GM15510 (cell line): ENCODE data around the gene ZNF786.

Experiments
- POLR2A ChIP-seq: IDR thresholded peaks from 3 replicates; pipeline ENCODE4 v1.6.1; 2011; ENCODE audit warnings: borderline replicate concordance; ENCODE audit not compliant: insufficient read length; ENCODE audit errors: extremely low read depth

The ZNF786 gene

GRCh38 chr7:149060156-149060555 lies 30.4 kb downstream of the ZNF786 start:
- no peak for TF ChIP-seq POLR2A

GRCh38 chr7:149053885-149054284 lies 36.6 kb downstream of the ZNF786 start:
- TF ChIP-seq POLR2A = no peak

GRCh38 chr7:149053384-149053783 lies 37.1 kb downstream of the ZNF786 start:
- TF ChIP-seq POLR2A = no peak

GRCh38 chr7:149050941-149051340 lies 39.6 kb downstream of the ZNF786 start:
- TF ChIP-seq POLR2A = no peak

GRCh38 chr7:149048805-149049204 lies 41.7 kb downstream of the ZNF786 start:
- no peak for TF ChIP-seq POLR2A

GRCh38 chr7:149046416-149046815 lies 44.1 kb downstream of the ZNF786 start:
- no peak for TF ChIP-seq POLR2A

GRCh38 chr7:149043936-149044335 lies 46.6 kb downstream of the ZNF786 start:
- no peak for TF ChIP-seq POLR2A

- TF ChIP-seq POLR2A = no peak
Measured at GRCh38 chr7:149041350-149041749, 49.2 kb downstream of the ZNF786 start.

GRCh38 chr7:149036676-149037075 lies 53.8 kb downstream of the ZNF786 start:
- no peak for TF ChIP-seq POLR2A

GRCh38 chr7:149031353-149031910 lies 59.1 kb downstream of the ZNF786 start:
- TF ChIP-seq POLR2A = no peak

GRCh38 chr7:149028346-149029109 lies 62.0 kb downstream of the ZNF786 start, which contains the start of gene PDIA4:
PDIA4 (minus strand) TSS chr7:149028505; CDS start chr7:149028408, 97 bp downstream.
- peak; percentile 91 for TF ChIP-seq POLR2A

GRCh38 chr7:149027611-149028345 lies 62.7 kb downstream of the ZNF786 start:
- no peak for TF ChIP-seq POLR2A

GRCh38 chr7:149027055-149027454 lies 63.5 kb downstream of the ZNF786 start:
- TF ChIP-seq POLR2A = no peak

- no peak for TF ChIP-seq POLR2A
Measured at GRCh38 chr7:149023662-149024061, 66.9 kb downstream of the ZNF786 start.

GRCh38 chr7:149022756-149023360 lies 67.7 kb downstream of the ZNF786 start:
- no peak for TF ChIP-seq POLR2A

- peak; percentile 14 for TF ChIP-seq POLR2A
Measured at GRCh38 chr7:149021725-149022062, 68.8 kb downstream of the ZNF786 start.

GRCh38 chr7:149020483-149020882 lies 70.0 kb downstream of the ZNF786 start:
- no peak for TF ChIP-seq POLR2A
